ENCODE results near the gene INSR.
"Not testable (repeated sequence)": the region's sequence is repeated elsewhere in the genome, so short reads cannot be mapped to it uniquely, and the experiment has no call there.

INSR gene

DNA sequence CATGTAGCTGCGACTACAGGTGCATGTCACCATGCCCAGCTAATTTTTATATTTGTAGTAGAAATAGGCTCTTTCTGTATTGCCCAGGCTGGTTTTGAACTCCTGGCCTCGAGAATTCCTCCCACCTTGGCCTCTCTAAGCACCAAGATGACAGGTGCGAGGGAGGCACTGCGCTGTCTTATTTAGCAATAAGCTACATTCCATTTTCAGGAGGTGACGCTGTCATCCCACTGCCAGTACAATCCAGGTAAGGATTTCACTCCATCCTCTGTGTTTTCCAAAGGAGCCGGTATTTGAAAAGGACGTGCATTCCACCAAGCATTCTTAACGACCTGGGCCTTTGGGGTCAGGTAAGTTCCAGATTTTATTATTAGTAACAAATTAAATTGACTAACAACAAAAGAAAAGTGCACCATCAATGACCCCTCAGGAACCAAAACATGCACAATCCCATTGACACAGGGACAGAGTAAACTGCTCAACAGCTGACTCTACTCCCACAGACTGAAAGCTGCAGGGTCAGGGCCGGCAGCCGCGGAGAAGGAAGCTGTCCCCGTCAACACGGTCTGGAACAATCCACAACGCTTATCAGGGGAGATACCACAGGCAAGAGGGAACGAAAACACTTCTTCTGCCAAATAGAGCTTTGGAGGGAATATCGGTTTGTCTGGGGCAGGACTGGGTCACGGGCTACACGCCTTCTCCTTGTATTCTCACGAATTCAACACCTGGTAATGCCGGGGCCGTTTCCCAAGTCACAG lies 82.8 kb downstream of the INSR start:
- Histone ChIP-seq H3K9me3 (no peaks in the 10 kb centered on the region), H3K27me3 (no peaks in the 10 kb centered on the region), H3K27ac (no peak overlapping the region), H3K36me3 (no peaks in the 10 kb centered on the region), H3K4me1 (ENCODE audit: control insufficient read depth in 1 of 2, insufficient read depth in 1 of 2, low read depth in 1 of 2, low read length in 1 of 2) (peaks cover 0 to 4% of the 10 kb centered on the region in 2 experiments), H3K4me3 (ENCODE audit: low read depth in 1 of 2, low read length in 1 of 2) (no peak overlapping the region)
- TF ChIP-seq, protein P1, sequence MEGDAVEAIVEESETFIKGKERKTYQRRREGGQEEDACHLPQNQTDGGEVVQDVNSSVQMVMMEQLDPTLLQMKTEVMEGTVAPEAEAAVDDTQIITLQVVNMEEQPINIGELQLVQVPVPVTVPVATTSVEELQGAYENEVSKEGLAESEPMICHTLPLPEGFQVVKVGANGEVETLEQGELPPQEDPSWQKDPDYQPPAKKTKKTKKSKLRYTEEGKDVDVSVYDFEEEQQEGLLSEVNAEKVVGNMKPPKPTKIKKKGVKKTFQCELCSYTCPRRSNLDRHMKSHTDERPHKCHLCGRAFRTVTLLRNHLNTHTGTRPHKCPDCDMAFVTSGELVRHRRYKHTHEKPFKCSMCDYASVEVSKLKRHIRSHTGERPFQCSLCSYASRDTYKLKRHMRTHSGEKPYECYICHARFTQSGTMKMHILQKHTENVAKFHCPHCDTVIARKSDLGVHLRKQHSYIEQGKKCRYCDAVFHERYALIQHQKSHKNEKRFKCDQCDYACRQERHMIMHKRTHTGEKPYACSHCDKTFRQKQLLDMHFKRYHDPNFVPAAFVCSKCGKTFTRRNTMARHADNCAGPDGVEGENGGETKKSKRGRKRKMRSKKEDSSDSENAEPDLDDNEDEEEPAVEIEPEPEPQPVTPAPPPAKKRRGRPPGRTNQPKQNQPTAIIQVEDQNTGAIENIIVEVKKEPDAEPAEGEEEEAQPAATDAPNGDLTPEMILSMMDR (IDR thresholded peaks at IDR 0.05): no peak

- H3K9me3 ChIP-seq: no peaks in the 10 kb centered on the region
- H3K27me3 ChIP-seq: no peaks in the 10 kb centered on the region
- no peak overlapping the region for H3K27ac ChIP-seq
- no peaks in the 10 kb centered on the region for H3K36me3 ChIP-seq
- no peak overlapping the region for H3K4me3 ChIP-seq (ENCODE audit: low read depth in 1 of 2, low read length in 1 of 2)
- peaks cover 0 to 4% of the 10 kb centered on the region in 2 experiments for H3K4me1 ChIP-seq (ENCODE audit: control insufficient read depth in 1 of 2, insufficient read depth in 1 of 2, low read depth in 1 of 2, low read length in 1 of 2)
- TF ChIP-seq, protein P1 (IDR thresholded peaks at IDR 0.05): no peak
Measured at GRCh38 chr19:7210359-7210758, 83.9 kb downstream of the INSR start.

DNA sequence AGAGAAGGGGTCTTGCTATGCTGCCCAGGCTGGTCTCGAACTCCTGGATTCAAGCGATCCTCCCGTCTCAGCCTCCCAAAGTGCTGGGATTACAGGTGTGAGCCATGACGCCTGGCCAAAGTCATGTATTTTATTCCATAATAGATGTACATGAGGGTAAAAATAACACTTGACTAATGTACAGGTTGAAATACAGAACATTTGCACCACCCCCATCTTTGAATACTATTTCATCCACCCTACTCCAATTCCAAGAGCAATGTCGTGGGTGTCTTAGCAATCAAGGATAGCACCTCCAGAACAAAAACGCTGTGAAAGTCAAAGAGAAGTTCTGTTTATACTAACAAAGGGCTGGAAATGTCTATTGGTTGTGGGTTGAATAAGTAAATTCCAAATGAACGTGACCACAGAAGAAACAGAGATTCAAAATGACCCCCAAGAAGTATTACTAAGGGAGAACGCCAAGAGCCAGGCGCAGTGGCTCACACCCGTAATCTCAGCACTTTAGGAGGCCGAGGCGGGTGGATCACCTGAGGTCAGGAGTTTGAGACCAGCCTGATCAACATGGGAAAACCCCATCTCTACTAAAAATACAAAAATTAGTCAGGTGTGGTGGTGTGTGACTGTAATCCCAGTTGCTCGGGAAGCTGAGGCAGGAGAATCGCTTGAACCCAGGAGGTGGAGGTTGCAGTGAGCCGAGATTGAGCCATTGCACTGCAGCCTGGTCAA lies 84.5 kb downstream of the INSR start:
- not testable (repeated sequence) for H3K4me3 ChIP-seq (ENCODE audit: low read depth in 1 of 2, low read length in 1 of 2); H3K27ac ChIP-seq; H3K4me1 ChIP-seq (ENCODE audit: control insufficient read depth in 1 of 2, insufficient read depth in 1 of 2, low read depth in 1 of 2, low read length in 1 of 2); H3K27me3 ChIP-seq; H3K9me3 ChIP-seq; H3K36me3 ChIP-seq

- H3K9me3 ChIP-seq; H3K27me3 ChIP-seq; H3K36me3 ChIP-seq; H3K4me1 ChIP-seq (ENCODE audit: control insufficient read depth in 1 of 2, insufficient read depth in 1 of 2, low read depth in 1 of 2, low read length in 1 of 2); H3K4me3 ChIP-seq (ENCODE audit: low read depth in 1 of 2, low read length in 1 of 2); H3K27ac ChIP-seq: not testable (repeated sequence)
Measured at GRCh38 chr19:7209036-7209435, 85.2 kb downstream of the INSR start.

DNA sequence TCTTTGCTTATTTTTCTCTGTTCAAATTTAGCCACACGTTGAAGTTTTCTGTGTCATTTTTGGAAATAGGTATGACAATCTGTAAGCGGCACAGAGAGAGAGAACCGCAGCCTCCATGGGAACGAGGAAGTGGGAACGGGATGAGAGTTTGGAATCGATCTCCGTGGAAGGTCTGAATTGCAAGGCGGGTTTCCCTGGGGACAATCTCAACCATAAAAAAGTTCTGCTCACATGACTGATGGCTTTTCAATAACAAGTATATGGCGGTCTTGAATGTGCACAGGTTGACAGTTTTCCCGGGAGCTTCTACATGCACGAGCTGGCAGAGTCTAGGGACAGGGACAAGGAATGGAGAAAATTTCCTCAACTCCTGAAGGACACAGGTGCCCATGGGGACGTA lies 90.9 kb downstream of the INSR start:
- Histone ChIP-seq H3K27me3 (peaks cover 9% of the 10 kb centered on the region), H3K9me3 (no peaks in the 10 kb centered on the region), H3K4me3 (ENCODE audit: low read depth in 1 of 2, low read length in 1 of 2) (no peak overlapping the region), H3K36me3 (no peaks in the 10 kb centered on the region), H3K4me1 (ENCODE audit: control insufficient read depth in 1 of 2, insufficient read depth in 1 of 2, low read depth in 1 of 2, low read length in 1 of 2) (peaks cover 5 to 11% of the 10 kb centered on the region in 2 experiments), H3K27ac (no peak overlapping the region)
- TF ChIP-seq, protein P1 (IDR thresholded peaks at IDR 0.05): no peak

DNA sequence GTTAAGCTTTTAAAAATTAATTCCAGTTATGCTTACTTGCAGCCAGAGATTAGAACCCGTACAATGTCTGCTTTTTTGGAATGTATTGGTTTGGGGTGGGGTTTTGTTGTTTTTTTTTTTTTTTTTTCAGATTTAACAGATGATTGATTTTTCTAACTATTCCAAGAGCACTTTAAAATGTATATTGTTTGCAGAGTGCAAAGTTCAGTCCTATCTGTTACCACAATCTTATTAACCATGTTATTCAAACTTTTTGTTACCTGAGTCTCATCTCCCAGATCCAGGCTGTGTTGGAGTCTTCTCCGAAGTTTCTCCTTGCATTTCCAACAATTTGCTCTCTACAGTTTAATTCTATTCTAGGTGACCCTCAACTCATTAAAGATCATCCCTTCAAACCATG lies 91.3 kb downstream of the INSR start:
- Histone ChIP-seq H3K4me3 (ENCODE audit: low read depth in 1 of 2, low read length in 1 of 2) (no peak overlapping the region), H3K27me3 (peaks cover 10% of the 10 kb centered on the region), H3K36me3 (no peaks in the 10 kb centered on the region), H3K9me3 (no peaks in the 10 kb centered on the region), H3K4me1 (ENCODE audit: control insufficient read depth in 1 of 2, insufficient read depth in 1 of 2, low read depth in 1 of 2, low read length in 1 of 2) (peaks cover 6 to 13% of the 10 kb centered on the region in 2 experiments), H3K27ac (no peak overlapping the region)
- TF ChIP-seq, protein P1 (IDR thresholded peaks at IDR 0.05): no peak
